Panc1 (cell line): ENCODE data around the gene RELA. TPM values are rescaled to one million over a fixed set of nuclear protein-coding genes. Genes with fewer than 3 reads are reported as not detected.
A peak's percentile ranks its signal among the peaks of the same experiment; 100 is the strongest.

Source experiments
- ATAC-seq: fragments of 200-7000 bp; cut with Tn5 transposase; 2 replicates; pipeline ENCODE4 v1.9.1; 2020; ENCODE audit warnings: mild to moderate bottlenecking, moderate library complexity
- BruUV-seq: library from RNA; stranded (reverse); fragments of 400-500 nt; replicated peaks from 2 replicates; lab custom pipeline; 2021; lab: Mats Ljungman, UMichigan
- CTCF ChIA-PET: fragments of 300-600 bp; sonication (Branson Sonifier 250); formaldehyde crosslinking; loops from one replicate; lab custom pipeline; 2022; ENCODE audit warnings: antibody characterized with exemption; lab: Charles Lee
- POLR2A ChIA-PET: fragments of 300-600 bp; sonication (Branson Sonifier 250); formaldehyde crosslinking; loops from one replicate; lab custom pipeline; 2022; ENCODE audit warnings: antibody characterized with exemption; lab: Charles Lee
- DNase-seq: peaks from one replicate; pipeline ENCODE4 v3.0.0-alpha.2; 2010; ENCODE audit warnings: low read depth, low spot score
- H3K27ac ChIP-seq: 2 replicates; pipeline ENCODE4 v1.5.1; 2011; ENCODE audit warnings: mild to moderate bottlenecking, low read length, inconsistent platforms
- H3K27me3 ChIP-seq: fragments of 200-500 bp; sonication (Bioruptor generic); 2 replicates; pipeline ENCODE4 v1.6.0; 2014; ENCODE audit warnings: low read length, inconsistent platforms; ENCODE audit not compliant: control insufficient read depth, insufficient read depth
- H3K36me3 ChIP-seq: fragments of 200-500 bp; sonication (Bioruptor generic); 2 replicates; pipeline ENCODE4 v1.5.1; 2014; ENCODE audit warnings: inconsistent platforms, mild to moderate bottlenecking, low read length, moderate library complexity; ENCODE audit not compliant: control insufficient read depth, insufficient read depth
- H3K4me1 ChIP-seq: 2 replicates; pipeline ENCODE4 v1.5.1; 2011; ENCODE audit warnings: inconsistent platforms, mild to moderate bottlenecking, low read length, moderate library complexity; ENCODE audit not compliant: control insufficient read depth, insufficient read depth
- H3K4me3 ChIP-seq, 2 experiments: 2 replicates each; pipeline ENCODE4 v1.5.1; 2011 to 2012; ENCODE audit warnings: low read depth in 2 of 2, low read length in 2 of 2, mild to moderate bottlenecking in 2 of 2, inconsistent platforms in 1 of 2, moderate library complexity in 1 of 2
- H3K9me3 ChIP-seq: fragments of 200-500 bp; sonication (Bioruptor generic); 2 replicates; pipeline ENCODE4 v1.5.1; 2014; ENCODE audit warnings: low read depth, mild to moderate bottlenecking, inconsistent platforms, low read length, moderate library complexity; ENCODE audit not compliant: control insufficient read depth, insufficient read depth
- POLR2AphosphoS5 ChIP-seq: IDR thresholded peaks from 2 replicates; pipeline ENCODE4 v1.6.1; 2012; ENCODE audit warnings: mild to moderate bottlenecking, low read depth, low read length, moderate library complexity
- SIN3A ChIP-seq: IDR thresholded peaks from 2 replicates; pipeline ENCODE4 v1.6.1; 2012; ENCODE audit warnings: low read depth, mild to moderate bottlenecking, low read length, moderate library complexity, borderline replicate concordance; ENCODE audit not compliant: insufficient read depth
- TCF7L2 ChIP-seq: IDR thresholded peaks from 2 replicates; pipeline ENCODE4 v1.6.1; 2011; ENCODE audit warnings: mild to moderate bottlenecking, low read depth, low read length, inconsistent platforms
- in situ Hi-C: cut with HindIII; loops from 2 replicates; pipeline ENCODE4 v1.10.0; 2016; ENCODE audit warnings: low sequenced_read_pairs, low pct_unique_long_range_greater_than_20kb
- intact Hi-C: fragments of 100-400 bp; cut with micrococcal nuclease; formaldehyde crosslinking; loops from one replicate; pipeline ENCODE4 v1.10.0; 2022; ENCODE audit not compliant: unreplicated experiment
- total RNA-seq: library from RNA; stranded (reverse); gene quantifications from one replicate; pipeline ENCODE4 v1.2.1, GENCODE V29; 2021; ENCODE audit not compliant: unreplicated experiment
- TF ChIP-seq, protein P1 (sequence below): fragments of 450-650 bp; IDR thresholded peaks from 2 replicates; pipeline ENCODE4 v1.5.1; 2017; ENCODE audit warnings: mild to moderate bottlenecking
- TF ChIP-seq, protein P2 (sequence below), 2 experiments: IDR thresholded peaks; 2 replicates each; pipeline ENCODE4 v1.6.1; 2011 to 2012; ENCODE audit warnings: low read depth in 2 of 2, control low read depth in 1 of 2, low read length in 1 of 2, mild to moderate bottlenecking in 1 of 2, moderate library complexity in 1 of 2; ENCODE audit not compliant: insufficient read depth in 1 of 2

The RELA gene
- total RNA-seq, 1 experiment from 2014 or later, result 141 TPM

DNA sequence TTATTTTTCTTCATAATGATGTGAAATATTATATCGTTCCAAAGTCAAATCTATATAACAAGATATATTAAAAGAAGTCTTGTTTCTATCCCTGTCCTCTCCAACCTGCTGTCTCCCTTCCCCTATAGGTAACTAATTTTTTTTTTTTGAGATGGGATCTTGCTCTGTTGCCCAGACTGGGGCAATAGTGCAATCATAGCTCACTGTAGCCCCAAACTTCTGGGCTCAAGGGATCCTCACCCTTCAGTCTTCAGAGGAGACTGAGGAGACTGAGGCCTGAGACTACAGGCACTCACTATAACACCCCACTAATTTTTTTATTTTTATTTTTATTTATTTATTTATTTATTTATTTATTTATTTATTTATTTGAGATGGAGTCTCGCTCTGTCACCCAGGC, 10.3 kb upstream of the RELA start:
- ChIA-PET CTCF (interaction anchor here (0.6 kb wide), 1 partner anchor 215 kb away, joined by 6 read pairs; the partner anchor contains the start of gene FIBP), POLR2A (no interaction called here)
- Histone ChIP-seq H3K27me3 (no peaks in the 10 kb centered on the region), H3K4me1 (no peaks in the 10 kb centered on the region), H3K36me3 (no peaks in the 10 kb centered on the region), H3K4me3 (no peak overlapping the region), H3K9me3 (no peaks in the 10 kb centered on the region), H3K27ac (no peak overlapping the region)
- in situ Hi-C loops (no loop called here), intact Hi-C loops (no loop called here)
- TF ChIP-seq, protein P1, sequence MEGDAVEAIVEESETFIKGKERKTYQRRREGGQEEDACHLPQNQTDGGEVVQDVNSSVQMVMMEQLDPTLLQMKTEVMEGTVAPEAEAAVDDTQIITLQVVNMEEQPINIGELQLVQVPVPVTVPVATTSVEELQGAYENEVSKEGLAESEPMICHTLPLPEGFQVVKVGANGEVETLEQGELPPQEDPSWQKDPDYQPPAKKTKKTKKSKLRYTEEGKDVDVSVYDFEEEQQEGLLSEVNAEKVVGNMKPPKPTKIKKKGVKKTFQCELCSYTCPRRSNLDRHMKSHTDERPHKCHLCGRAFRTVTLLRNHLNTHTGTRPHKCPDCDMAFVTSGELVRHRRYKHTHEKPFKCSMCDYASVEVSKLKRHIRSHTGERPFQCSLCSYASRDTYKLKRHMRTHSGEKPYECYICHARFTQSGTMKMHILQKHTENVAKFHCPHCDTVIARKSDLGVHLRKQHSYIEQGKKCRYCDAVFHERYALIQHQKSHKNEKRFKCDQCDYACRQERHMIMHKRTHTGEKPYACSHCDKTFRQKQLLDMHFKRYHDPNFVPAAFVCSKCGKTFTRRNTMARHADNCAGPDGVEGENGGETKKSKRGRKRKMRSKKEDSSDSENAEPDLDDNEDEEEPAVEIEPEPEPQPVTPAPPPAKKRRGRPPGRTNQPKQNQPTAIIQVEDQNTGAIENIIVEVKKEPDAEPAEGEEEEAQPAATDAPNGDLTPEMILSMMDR, result no peak
- TF ChIP-seq, protein P2, sequence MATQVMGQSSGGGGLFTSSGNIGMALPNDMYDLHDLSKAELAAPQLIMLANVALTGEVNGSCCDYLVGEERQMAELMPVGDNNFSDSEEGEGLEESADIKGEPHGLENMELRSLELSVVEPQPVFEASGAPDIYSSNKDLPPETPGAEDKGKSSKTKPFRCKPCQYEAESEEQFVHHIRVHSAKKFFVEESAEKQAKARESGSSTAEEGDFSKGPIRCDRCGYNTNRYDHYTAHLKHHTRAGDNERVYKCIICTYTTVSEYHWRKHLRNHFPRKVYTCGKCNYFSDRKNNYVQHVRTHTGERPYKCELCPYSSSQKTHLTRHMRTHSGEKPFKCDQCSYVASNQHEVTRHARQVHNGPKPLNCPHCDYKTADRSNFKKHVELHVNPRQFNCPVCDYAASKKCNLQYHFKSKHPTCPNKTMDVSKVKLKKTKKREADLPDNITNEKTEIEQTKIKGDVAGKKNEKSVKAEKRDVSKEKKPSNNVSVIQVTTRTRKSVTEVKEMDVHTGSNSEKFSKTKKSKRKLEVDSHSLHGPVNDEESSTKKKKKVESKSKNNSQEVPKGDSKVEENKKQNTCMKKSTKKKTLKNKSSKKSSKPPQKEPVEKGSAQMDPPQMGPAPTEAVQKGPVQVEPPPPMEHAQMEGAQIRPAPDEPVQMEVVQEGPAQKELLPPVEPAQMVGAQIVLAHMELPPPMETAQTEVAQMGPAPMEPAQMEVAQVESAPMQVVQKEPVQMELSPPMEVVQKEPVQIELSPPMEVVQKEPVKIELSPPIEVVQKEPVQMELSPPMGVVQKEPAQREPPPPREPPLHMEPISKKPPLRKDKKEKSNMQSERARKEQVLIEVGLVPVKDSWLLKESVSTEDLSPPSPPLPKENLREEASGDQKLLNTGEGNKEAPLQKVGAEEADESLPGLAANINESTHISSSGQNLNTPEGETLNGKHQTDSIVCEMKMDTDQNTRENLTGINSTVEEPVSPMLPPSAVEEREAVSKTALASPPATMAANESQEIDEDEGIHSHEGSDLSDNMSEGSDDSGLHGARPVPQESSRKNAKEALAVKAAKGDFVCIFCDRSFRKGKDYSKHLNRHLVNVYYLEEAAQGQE (IDR thresholded peaks at IDR 0.05; ENCODE audit: insufficient read depth in 1 of 2, low read depth in 2 of 2, low read length in 1 of 2), result no peak
- no peak for TF ChIP-seq POLR2AphosphoS5
- no peak for TF ChIP-seq SIN3A
- no peak for TF ChIP-seq TCF7L2
- no peak for DNase-seq
- no TSS peak for BruUV-seq
- ATAC-seq, result no peak

DNA sequence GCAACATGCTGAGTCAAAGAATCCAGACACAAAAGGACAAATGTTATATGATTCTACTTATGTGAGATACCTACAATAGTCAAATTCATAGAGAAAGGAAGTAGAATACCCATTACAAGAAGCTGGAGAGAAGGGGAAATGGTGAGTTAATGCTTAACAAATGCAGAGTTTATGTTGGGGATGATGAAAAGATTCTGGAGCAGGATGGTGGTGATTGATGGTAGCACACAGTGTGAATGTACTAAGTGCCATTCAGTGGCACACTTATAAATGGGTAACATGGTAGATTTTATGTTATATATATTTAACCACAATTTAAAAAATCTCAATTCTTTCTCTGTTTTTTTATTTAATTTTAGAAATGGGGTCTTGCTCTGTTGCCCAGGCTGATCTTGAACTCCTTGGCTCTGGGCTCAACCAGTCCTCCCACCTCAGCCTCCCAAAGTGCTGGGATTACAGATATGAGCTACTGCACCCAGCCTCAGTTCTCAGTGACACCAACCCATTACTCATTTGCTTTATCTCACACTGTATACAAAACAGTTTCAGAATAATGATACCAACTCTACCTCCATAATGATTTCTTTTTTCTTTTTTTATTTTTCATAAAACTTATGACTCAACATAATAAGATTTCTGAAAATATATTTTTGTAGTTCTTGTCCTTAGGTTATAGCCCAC, 9.6 kb upstream of the RELA start:
- no peak overlapping the region for H3K4me3 ChIP-seq
- no peaks in the 10 kb centered on the region for H3K9me3 ChIP-seq
- TF ChIP-seq SIN3A, result no peak
- TF ChIP-seq, protein P2 (IDR thresholded peaks at IDR 0.05; ENCODE audit: insufficient read depth in 1 of 2, low read depth in 2 of 2, low read length in 1 of 2), result no peak
- no peak for TF ChIP-seq POLR2AphosphoS5
- TF ChIP-seq, protein P1, result no peak
- TF ChIP-seq TCF7L2, result no peak
- BruUV-seq, result no TSS peak
- CTCF ChIA-PET, result interaction anchor here (0.6 kb wide), 2 partner anchors 25 to 216 kb away, joined by 6 read pairs; partner anchors contain the start of gene FIBP
- H3K36me3 ChIP-seq, result no peaks in the 10 kb centered on the region
- H3K27me3 ChIP-seq, result no peaks in the 10 kb centered on the region
- POLR2A ChIA-PET, result no interaction called here
- in situ Hi-C loops (no loop called here), intact Hi-C loops (no loop called here)
- H3K4me1 ChIP-seq, result no peaks in the 10 kb centered on the region
- no peak for DNase-seq
- ATAC-seq, result 0 out of 2 replicates have a peak, but pooled peaks have one; percentile 52
- no peak overlapping the region for H3K27ac ChIP-seq
